Activated CD4-positive, alpha-beta memory T cell treated with anti-CD3 and anti-CD28 coated beads for 36 hours (primary cell): Measurements from ENCODE around the gene MT4. TPM values are rescaled to one million over a fixed set of nuclear protein-coding genes. Genes with fewer than 3 reads are reported as not detected.

Source experiments
- CTCF ChIA-PET: fragments of 350-600 bp; sonication (Branson Sonifier 250); formaldehyde crosslinking; loops from one replicate; lab custom pipeline; 2021; ENCODE audit warnings: antibody characterized with exemption, inconsistent platforms; lab: Charles Lee
- POLR2A ChIA-PET: fragments of 350-600 bp; sonication (Branson Sonifier 250); formaldehyde crosslinking; loops from one replicate; lab custom pipeline; 2021; ENCODE audit warnings: antibody characterized with exemption; lab: Charles Lee
- DNase-seq: peaks from one replicate; pipeline ENCODE4 v3.0.0-alpha.2; 2020
- H3K27ac Mint-ChIP-seq: one replicate; pipeline ENCODE4 v1.8.0; 2021; ENCODE audit warnings: mixed read lengths
- H3K27me3 Mint-ChIP-seq: one replicate; pipeline ENCODE4 v1.8.0; 2021; ENCODE audit warnings: mixed read lengths
- H3K36me3 Mint-ChIP-seq: one replicate; pipeline ENCODE4 v1.8.0; 2021; ENCODE audit warnings: mixed read lengths
- H3K4me1 Mint-ChIP-seq: one replicate; pipeline ENCODE4 v1.8.0; 2021; ENCODE audit warnings: low read depth, mixed read lengths
- H3K4me3 Mint-ChIP-seq: one replicate; pipeline ENCODE4 v1.8.0; 2021; ENCODE audit warnings: mild to moderate bottlenecking, mixed read lengths
- H3K9me3 Mint-ChIP-seq: one replicate; pipeline ENCODE4 v1.8.0; 2021; ENCODE audit warnings: mixed read lengths
- intact Hi-C: fragments of 100-400 bp; cut with micrococcal nuclease; formaldehyde crosslinking; loops from one replicate; pipeline ENCODE4 v1.15.1; 2023
- total RNA-seq, 2 experiments: library from RNA; stranded (reverse); gene quantifications; one replicate each; pipeline ENCODE4 v1.2.3, GENCODE V29; 2021

The MT4 gene
- total RNA-seq, 2 experiments from 2014 or later, result not detected

DNA sequence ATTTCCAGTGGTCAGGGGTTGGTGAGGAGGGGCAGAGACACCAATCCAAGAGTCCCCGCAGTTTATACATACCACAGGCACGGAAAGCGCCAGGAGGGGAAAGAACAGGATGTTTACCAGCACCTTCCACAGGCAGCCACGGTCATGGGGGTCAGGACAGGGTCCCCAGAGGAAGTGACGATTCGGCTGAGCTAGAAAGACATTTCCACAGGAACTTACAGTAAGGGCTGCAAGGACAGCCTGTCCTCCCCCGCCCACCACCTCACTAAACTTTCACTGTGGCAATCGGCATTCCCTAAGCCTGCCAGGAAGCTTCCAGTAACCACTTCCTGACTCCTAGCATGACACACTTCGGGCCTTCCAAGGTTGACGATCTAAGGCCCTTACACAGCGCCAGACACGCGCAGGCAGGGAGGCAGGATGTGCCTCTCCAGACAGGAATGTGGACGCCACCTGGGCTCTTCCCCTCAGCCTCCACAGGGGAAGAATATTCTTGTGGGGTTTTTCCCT, 42.3 kb downstream of the MT4 start:
- H3K27ac Mint-ChIP-seq, result peak overlapping the region; percentile 67
- ChIA-PET CTCF (interaction anchor here (0.6 to 2.6 kb wide), 2 partner anchors 8 to 93 kb away, joined by 3 to 6 read pairs; no protein-coding TSS in a partner anchor), POLR2A (no interaction called here)
- no peak overlapping the region for H3K4me3 Mint-ChIP-seq
- intact Hi-C loops, result loop anchor here (5.0 kb wide), 1 partner anchor 405 kb away; no protein-coding TSS in a partner anchor
- no peaks in the 10 kb centered on the region for H3K36me3 Mint-ChIP-seq
- peaks cover 49% of the 10 kb centered on the region for H3K4me1 Mint-ChIP-seq
- no peaks in the 10 kb centered on the region for H3K27me3 Mint-ChIP-seq
- no peaks in the 10 kb centered on the region for H3K9me3 Mint-ChIP-seq
- peak; percentile 20 for DNase-seq

- no peaks in the 10 kb centered on the region for H3K9me3 Mint-ChIP-seq
- H3K4me3 Mint-ChIP-seq, result peak overlapping the region; percentile 63
- ChIA-PET POLR2A (no interaction called here), CTCF (interaction anchor here (1.7 to 2.9 kb wide), 2 partner anchors 36 to 94 kb away, joined by 5 to 16 read pairs; no protein-coding TSS in a partner anchor)
- peak overlapping the region; percentile 44 for H3K27ac Mint-ChIP-seq
- no peaks in the 10 kb centered on the region for H3K27me3 Mint-ChIP-seq
- intact Hi-C loops, result loop anchor here (1.0 to 5.0 kb wide), 6 partner anchors 18 to 405 kb away; partner anchors contain the start of genes MT1E and MT1X
- H3K4me1 Mint-ChIP-seq, result peaks cover 54% of the 10 kb centered on the region
- no peaks in the 10 kb centered on the region for H3K36me3 Mint-ChIP-seq
- no peak for DNase-seq
These were observed 42.8 kb downstream of the MT4 start for GRCh38 chr16:56607675-56608042.

DNA sequence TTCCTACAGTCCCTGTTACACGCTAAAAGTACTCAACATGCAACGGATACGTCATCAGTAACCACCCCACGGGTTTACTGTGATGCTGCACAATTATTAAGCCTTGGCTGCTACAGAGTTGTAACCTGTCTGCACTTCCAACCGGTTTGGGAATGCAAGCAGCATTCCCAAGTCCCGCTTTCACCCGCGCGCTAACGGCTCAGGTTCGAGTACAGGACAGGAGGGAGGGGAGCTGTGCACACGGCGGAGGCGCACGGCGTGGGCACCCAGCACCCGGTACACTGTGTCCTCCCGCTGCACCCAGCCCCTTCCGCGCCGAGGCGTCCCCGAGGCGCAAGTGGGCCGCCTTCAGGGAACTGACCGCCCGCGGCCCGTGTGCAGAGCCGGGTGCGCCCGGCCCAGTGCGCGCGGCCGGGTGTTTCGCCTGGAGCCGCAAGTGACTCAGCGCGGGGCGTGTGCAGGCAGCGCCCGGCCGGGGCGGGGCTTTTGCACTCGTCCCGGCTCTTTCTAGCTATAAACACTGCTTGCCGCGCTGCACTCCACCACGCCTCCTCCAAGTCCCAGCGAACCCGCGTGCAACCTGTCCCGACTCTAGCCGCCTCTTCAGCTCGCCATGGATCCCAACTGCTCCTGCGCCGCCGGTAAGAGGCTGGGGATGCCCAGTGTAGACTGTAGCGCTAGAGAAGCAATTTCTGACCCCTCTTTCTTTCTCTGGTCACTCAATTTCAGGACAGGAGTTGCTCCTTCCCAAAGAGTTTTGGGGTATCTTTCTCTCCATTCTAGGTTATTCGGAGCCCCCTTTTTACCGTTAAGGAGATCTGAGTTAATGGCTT, 43.4 kb downstream of the MT4 start, which contains the start of gene MT2A:
MT2A (plus strand) TSS at position 542 of the 833 bp plus-strand sequence; CDS start at position 614, 72 bp downstream.
- CTCF ChIA-PET, result interaction anchor here (1.0 to 4.0 kb wide), 6 partner anchors 7 to 93 kb away, joined by 3 to 16 read pairs (median 6); partner anchors contain the start of gene MT1A
- peak; percentile 95 for DNase-seq
- Mint-ChIP-seq H3K27ac (peak within 1 kb of the TSS; percentile 79), H3K27me3 (no peaks in the 10 kb centered on the region), H3K36me3 (no peaks in the 10 kb centered on the region), H3K4me1 (peaks cover 57% of the 10 kb centered on the region), H3K9me3 (no peaks in the 10 kb centered on the region), H3K4me3 (peak within 1 kb of the TSS; percentile 81)
- intact Hi-C loops, result loop anchor here (1.0 to 5.0 kb wide), 6 partner anchors 17 to 404 kb away; partner anchors contain the start of genes MT1E and MT1X
- POLR2A ChIA-PET, result interaction anchor here (0.6 to 1.0 kb wide), 4 partner anchors 17 to 75 kb away, joined by 3 to 4 read pairs (median 3); partner anchors contain the start of genes MT1E and MT1X

GRCh38 chr16:56608876-56609462, 44.1 kb downstream of the MT4 start:
- Mint-ChIP-seq H3K36me3 (no peaks in the 10 kb centered on the region), H3K27ac (peak overlapping the region; percentile 79), H3K4me1 (peaks cover 64% of the 10 kb centered on the region), H3K27me3 (no peaks in the 10 kb centered on the region), H3K4me3 (peak overlapping the region; percentile 81), H3K9me3 (no peaks in the 10 kb centered on the region)
- ChIA-PET POLR2A (interaction anchor here (0.6 to 1.0 kb wide), 2 partner anchors 17 to 70 kb away, joined by 3 read pairs; partner anchors contain the start of gene MT1E), CTCF (interaction anchor here (1.0 to 4.0 kb wide), 6 partner anchors 8 to 93 kb away, joined by 3 to 16 read pairs (median 6); partner anchors contain the start of gene MT1A)
- peak; percentile 23 for DNase-seq
- intact Hi-C loops, result loop anchor here (1.0 to 5.0 kb wide), 7 partner anchors 16 to 403 kb away; partner anchors contain the start of genes MT1E and MT1X

DNA sequence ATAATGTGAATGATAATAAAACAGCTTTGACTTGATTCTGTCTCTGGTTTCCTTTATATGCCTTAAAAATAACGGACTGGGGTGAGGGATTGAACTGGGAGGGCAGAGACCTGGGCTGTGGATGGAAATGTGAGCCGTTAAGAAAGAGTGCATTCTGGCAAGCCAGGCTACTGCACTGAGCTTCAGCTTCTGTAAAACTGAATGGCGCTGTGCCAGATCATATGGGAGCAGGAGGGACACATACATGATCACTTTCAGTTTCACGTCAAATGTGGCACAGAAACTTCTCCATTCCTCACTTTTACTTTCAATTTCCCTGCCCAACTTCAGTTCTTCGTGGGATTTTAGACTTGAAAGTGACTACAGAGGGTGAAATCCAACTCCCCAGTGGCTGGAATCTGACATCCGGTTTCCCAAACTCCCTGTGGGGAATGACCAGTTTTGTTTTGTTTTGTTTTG, 44.6 kb downstream of the MT4 start:
- no peaks in the 10 kb centered on the region for H3K27me3 Mint-ChIP-seq
- peaks cover 69% of the 10 kb centered on the region for H3K4me1 Mint-ChIP-seq
- H3K36me3 Mint-ChIP-seq, result no peaks in the 10 kb centered on the region
- DNase-seq, result peak; percentile 82
- ChIA-PET CTCF (interaction anchor here (1.4 to 4.0 kb wide), 5 partner anchors 8 to 92 kb away, joined by 3 to 16 read pairs (median 5); partner anchors contain the start of gene MT1A), POLR2A (no interaction called here)
- no peaks in the 10 kb centered on the region for H3K9me3 Mint-ChIP-seq
- peak overlapping the region; percentile 79 for H3K27ac Mint-ChIP-seq
- H3K4me3 Mint-ChIP-seq, result peak overlapping the region; percentile 81
- intact Hi-C loops, result loop anchor here (1.0 to 5.0 kb wide), 4 partner anchors 33 to 403 kb away; no protein-coding TSS in a partner anchor

- POLR2A ChIA-PET, result interaction anchor here (1.3 kb wide), 1 partner anchor 15 kb away, joined by 6 read pairs; the partner anchor contains the start of gene MT1E
These were observed 45.2 kb downstream of the MT4 start for GRCh38 chr16:56610017-56610608.

DNA sequence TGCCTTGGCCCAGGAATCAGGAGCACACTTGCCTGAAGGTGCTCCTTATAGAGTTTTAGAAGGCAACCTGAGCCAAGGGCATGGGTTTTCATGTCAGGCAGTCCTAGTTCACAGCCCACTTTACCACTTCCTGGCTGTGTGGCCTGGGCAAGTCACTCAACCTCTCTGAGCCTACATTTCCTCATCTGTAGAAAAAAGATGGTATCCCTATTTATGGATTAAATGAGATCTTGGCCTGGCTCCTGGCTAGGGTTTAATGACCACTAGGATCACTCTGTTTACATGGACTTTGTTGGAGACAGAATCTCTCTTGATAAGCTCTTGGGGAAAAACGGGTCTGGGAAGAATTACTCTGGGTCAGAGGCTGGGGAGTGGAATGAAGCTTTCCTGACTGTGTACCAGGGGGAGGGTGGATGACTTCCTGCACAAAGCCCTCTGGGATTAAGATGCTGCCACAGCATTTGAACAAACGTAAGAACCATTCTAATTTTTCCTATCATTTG, 45.8 kb downstream of the MT4 start:
- no peaks in the 10 kb centered on the region for H3K36me3 Mint-ChIP-seq

More at GRCh38 chr16:56610017-56610608, 45.2 kb downstream of the MT4 start:
- DNase-seq, result peak; percentile 91
- Mint-ChIP-seq H3K36me3 (no peaks in the 10 kb centered on the region), H3K4me3 (peak overlapping the region; percentile 81), H3K27ac (peak overlapping the region; percentile 79), H3K27me3 (no peaks in the 10 kb centered on the region), H3K9me3 (no peaks in the 10 kb centered on the region), H3K4me1 (peaks cover 76% of the 10 kb centered on the region)
- CTCF ChIA-PET, result interaction anchor here (1.2 to 4.0 kb wide), 4 partner anchors 9 to 91 kb away, joined by 3 to 16 read pairs (median 8); partner anchors contain the start of gene MT1A
- intact Hi-C loops, result loop anchor here (1.0 to 5.0 kb wide), 3 partner anchors 47 to 413 kb away; partner anchors contain the start of genes MT1F, NUDT21 and OGFOD1

DNA sequence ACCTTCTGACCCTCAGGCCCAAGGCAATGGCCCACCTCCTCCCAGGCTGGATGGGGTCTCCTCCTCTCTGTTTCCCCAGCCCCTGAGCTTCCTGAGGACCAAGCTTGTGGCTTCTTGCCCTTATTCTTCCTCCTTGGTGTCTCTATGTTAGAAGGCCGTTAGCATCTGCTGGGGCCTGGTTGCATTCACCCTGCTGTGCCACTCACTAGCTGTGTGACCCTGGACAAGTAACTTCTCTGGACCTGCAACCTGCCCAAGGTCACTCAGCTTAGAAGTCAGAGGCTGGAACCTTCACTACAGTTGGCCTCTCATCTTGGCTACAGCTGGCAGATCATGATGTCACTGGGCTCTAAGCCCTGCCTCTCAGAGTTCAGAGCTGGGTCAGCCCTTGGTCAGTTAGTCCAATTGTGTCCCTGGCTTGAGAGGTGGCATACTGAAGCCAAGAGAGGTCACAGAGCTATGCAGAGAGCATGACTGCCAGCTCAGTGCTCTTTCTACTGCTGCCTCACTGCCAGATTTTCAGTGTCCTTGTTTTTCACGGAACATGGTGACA, 46.5 kb downstream of the MT4 start:
- H3K9me3 Mint-ChIP-seq, result no peaks in the 10 kb centered on the region
- no peak overlapping the region for H3K4me3 Mint-ChIP-seq
- peak overlapping the region; percentile 79 for H3K27ac Mint-ChIP-seq
- peaks cover 75% of the 10 kb centered on the region for H3K4me1 Mint-ChIP-seq
- CTCF ChIA-PET, result interaction anchor here (1.2 to 4.0 kb wide), 3 partner anchors 10 to 35 kb away, joined by 3 to 14 read pairs (median 3); no protein-coding TSS in a partner anchor
- peak; percentile 31 for DNase-seq
- intact Hi-C loops, result loop anchor here (5.0 kb wide), 2 partner anchors 159 to 414 kb away; partner anchors contain the start of genes NUDT21 and OGFOD1
- no peaks in the 10 kb centered on the region for H3K27me3 Mint-ChIP-seq
- POLR2A ChIA-PET, result interaction anchor here (0.6 to 1.3 kb wide), 2 partner anchors 14 to 23 kb away, joined by 4 to 6 read pairs; partner anchors contain the start of gene MT1E
- H3K36me3 Mint-ChIP-seq, result no peaks in the 10 kb centered on the region

More for the DNA sequence above, 45.8 kb downstream of the MT4 start:
- Mint-ChIP-seq H3K9me3 (no peaks in the 10 kb centered on the region), H3K27ac (peak overlapping the region; percentile 79), H3K4me3 (peak overlapping the region; percentile 81), H3K27me3 (no peaks in the 10 kb centered on the region), H3K4me1 (peaks cover 79% of the 10 kb centered on the region)
- POLR2A ChIA-PET, result interaction anchor here (1.3 kb wide), 1 partner anchor 14 kb away, joined by 6 read pairs; the partner anchor contains the start of gene MT1E
- CTCF ChIA-PET, result interaction anchor here (1.2 to 4.0 kb wide), 4 partner anchors 10 to 91 kb away, joined by 3 to 16 read pairs (median 8); no protein-coding TSS in a partner anchor
- DNase-seq, result no peak
- intact Hi-C loops, result loop anchor here (1.0 to 5.0 kb wide), 3 partner anchors 47 to 413 kb away; partner anchors contain the start of genes MT1F, NUDT21 and OGFOD1

DNA sequence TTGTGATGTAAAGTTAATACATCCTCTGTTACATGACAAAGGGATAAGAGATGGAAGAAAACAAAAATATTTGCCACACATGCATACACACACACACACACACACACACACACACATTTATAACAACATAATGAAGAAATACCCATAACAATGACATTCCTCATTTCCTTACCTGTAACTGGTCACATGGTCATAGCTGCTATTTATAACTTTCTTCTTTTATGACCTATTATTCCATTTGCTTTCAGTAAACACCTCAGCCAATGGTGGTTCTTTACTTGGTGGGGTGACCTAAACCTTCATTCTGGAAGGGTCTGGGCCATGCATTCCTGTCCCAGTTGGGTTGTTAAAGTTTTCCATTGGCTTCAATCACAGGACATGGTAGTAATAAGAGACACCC, 48.8 kb downstream of the MT4 start:
- no peaks in the 10 kb centered on the region for H3K9me3 Mint-ChIP-seq
- CTCF ChIA-PET, result no interaction called here
- peaks cover 18% of the 10 kb centered on the region for H3K27me3 Mint-ChIP-seq
- peaks cover 65% of the 10 kb centered on the region for H3K4me1 Mint-ChIP-seq
- H3K27ac Mint-ChIP-seq, result no peak overlapping the region
- POLR2A ChIA-PET, result no interaction called here
- H3K36me3 Mint-ChIP-seq, result no peaks in the 10 kb centered on the region
- intact Hi-C loops, result loop anchor here (5.0 kb wide), 2 partner anchors 161 to 416 kb away; partner anchors contain the start of genes NUDT21 and OGFOD1
- H3K4me3 Mint-ChIP-seq, result no peak overlapping the region
- no peak for DNase-seq

GRCh38 chr16:56614549-56614991, 49.7 kb downstream of the MT4 start:
- ChIA-PET POLR2A (interaction anchor here (0.8 to 1.5 kb wide), 2 partner anchors 9 to 11 kb away, joined by 4 read pairs; partner anchors contain the start of gene MT1E), CTCF (interaction anchor here (0.6 to 1.1 kb wide), 2 partner anchors 8 to 29 kb away, joined by 3 read pairs; no protein-coding TSS in a partner anchor)
- Mint-ChIP-seq H3K9me3 (no peaks in the 10 kb centered on the region), H3K4me3 (no peak overlapping the region), H3K27me3 (peaks cover 21% of the 10 kb centered on the region), H3K36me3 (no peaks in the 10 kb centered on the region), H3K27ac (peak overlapping the region; percentile 34), H3K4me1 (peaks cover 58% of the 10 kb centered on the region)
- intact Hi-C loops, result loop anchor here (5.0 kb wide), 2 partner anchors 162 to 417 kb away; partner anchors contain the start of genes NUDT21 and OGFOD1
- peak; percentile 66 for DNase-seq
